Endodermal cell (in vitro differentiated cells): ENCODE data around the gene SCAMP1. TPM values are rescaled to one million over a fixed set of nuclear protein-coding genes. Genes with fewer than 3 reads are reported as not detected.

Source experiments
- DNase-seq: peaks from one replicate; pipeline ENCODE4 v3.0.0-alpha.2; 2017
- H3K27ac ChIP-seq: 2 replicates; pipeline ENCODE4 v1.5.1; 2013; ENCODE audit warnings: mild to moderate bottlenecking, low read depth, low read length, moderate library complexity
- H3K27me3 ChIP-seq: 2 replicates; pipeline ENCODE4 v1.6.1; 2013; ENCODE audit warnings: mild to moderate bottlenecking, low read length, moderate library complexity; ENCODE audit not compliant: insufficient read depth, control insufficient read depth, poor library complexity, severe bottlenecking
- H3K36me3 ChIP-seq: 2 replicates; pipeline ENCODE4 v1.7.0; 2013; ENCODE audit warnings: mild to moderate bottlenecking, low read length, moderate library complexity; ENCODE audit not compliant: control insufficient read depth, insufficient read depth
- H3K4me1 ChIP-seq: one replicate; pipeline ENCODE4 v1.7.0; 2013; ENCODE audit warnings: low read length; ENCODE audit not compliant: control insufficient read depth, insufficient read depth
- H3K4me3 ChIP-seq: 2 replicates; pipeline ENCODE4 v1.5.1; 2013; ENCODE audit warnings: mild to moderate bottlenecking, low read length, moderate library complexity
- H3K9ac ChIP-seq: 2 replicates; pipeline ENCODE4 v1.6.1; 2013; ENCODE audit warnings: mild to moderate bottlenecking, low read length, moderate library complexity; ENCODE audit not compliant: poor library complexity, severe bottlenecking; ENCODE audit errors: extremely low read depth
- H3K9me3 ChIP-seq: 2 replicates; pipeline ENCODE4 v1.6.1; 2013; ENCODE audit warnings: mild to moderate bottlenecking, low read length, moderate library complexity; ENCODE audit not compliant: control insufficient read depth
- H3K27ac Mint-ChIP-seq: 2 replicates; pipeline ENCODE4 v1.8.0; 2020; ENCODE audit warnings: mixed read lengths
- H3K27me3 Mint-ChIP-seq: 2 replicates; pipeline ENCODE4 v1.8.0; 2021; ENCODE audit warnings: mild to moderate bottlenecking, mixed read lengths; ENCODE audit not compliant: insufficient read depth
- H3K36me3 Mint-ChIP-seq: 2 replicates; pipeline ENCODE4 v1.8.0; 2020; ENCODE audit warnings: low read depth, mixed read lengths
- H3K4me1 Mint-ChIP-seq: 2 replicates; pipeline ENCODE4 v1.8.0; 2020; ENCODE audit warnings: mixed read lengths
- H3K4me3 Mint-ChIP-seq: 2 replicates; pipeline ENCODE4 v1.8.0; 2020; ENCODE audit warnings: mild to moderate bottlenecking, moderate library complexity, mixed read lengths
- H3K9me3 Mint-ChIP-seq: 2 replicates; pipeline ENCODE4 v1.8.0; 2020; ENCODE audit warnings: mild to moderate bottlenecking, mixed read lengths
- WGBS, 2 experiments: methylation state at CpG; one replicate each; pipeline versions ENCODE4 v1.1.5 to v1.1.7; 2013; ENCODE audit warnings: missing lambda C conversion rate in 2 of 2, mixed read lengths in 1 of 2; ENCODE audit not compliant: insufficient coverage in 1 of 2, insufficient read length in 1 of 2; 5-methylcytosine and 5-hydroxymethylcytosine counted together
- total RNA-seq, 2 donors: library from RNA; stranded (reverse); fragmentation: NEBNext Ultra II Directional in 1 of 2; extraction: Animal tissue kit (Norgen Biotek cat#: 25700) in 1 of 2; gene quantifications; 2 replicates in 1 of 2; 3 replicates in 1 of 2; pipeline ENCODE4 v1.2.1, GENCODE V29; 2021
- TF ChIP-seq, protein P1 (sequence below): fragments of 200-600 bp; sonication (generic); conservative IDR thresholded peaks from 2 replicates; pipeline ENCODE4 v1.5.0; 2021; ENCODE audit warnings: antibody characterized with exemption, mild to moderate bottlenecking

Gene SCAMP1
- total RNA-seq, 2 donors from 2014 or later: 53.3 to 56.4 TPM

DNA sequence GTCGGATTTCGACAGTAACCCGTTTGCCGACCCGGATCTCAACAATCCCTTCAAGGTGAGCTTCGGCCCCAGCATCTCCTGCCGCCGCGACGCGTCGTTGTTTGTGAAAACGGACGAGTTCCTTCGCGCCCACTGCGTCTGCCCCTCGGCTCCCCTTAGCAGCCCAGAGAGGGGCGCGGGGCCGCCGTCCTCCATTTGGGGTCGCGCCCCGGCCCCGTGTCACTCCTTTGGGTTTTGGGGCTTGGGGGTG, 182 bp downstream of the SCAMP1 start:
- H3K9me3 Mint-ChIP-seq: no peaks in the 10 kb centered on the region
- H3K4me1 Mint-ChIP-seq: peaks cover 22% of the 10 kb centered on the region
- no peaks in the 10 kb centered on the region for H3K27me3 Mint-ChIP-seq
- Histone ChIP-seq H3K9ac (peak overlapping the region; percentile 78), H3K27ac (peak overlapping the region; percentile 47), H3K4me1 (no peaks in the 10 kb centered on the region), H3K9me3 (no peaks in the 10 kb centered on the region), H3K36me3 (peaks cover 8% of the 10 kb centered on the region), H3K27me3 (no peaks in the 10 kb centered on the region), H3K4me3 (peak overlapping the region; percentile 94)
- no peak for DNase-seq
- H3K36me3 Mint-ChIP-seq: peaks cover 3% of the 10 kb centered on the region
- TF ChIP-seq, protein P1, sequence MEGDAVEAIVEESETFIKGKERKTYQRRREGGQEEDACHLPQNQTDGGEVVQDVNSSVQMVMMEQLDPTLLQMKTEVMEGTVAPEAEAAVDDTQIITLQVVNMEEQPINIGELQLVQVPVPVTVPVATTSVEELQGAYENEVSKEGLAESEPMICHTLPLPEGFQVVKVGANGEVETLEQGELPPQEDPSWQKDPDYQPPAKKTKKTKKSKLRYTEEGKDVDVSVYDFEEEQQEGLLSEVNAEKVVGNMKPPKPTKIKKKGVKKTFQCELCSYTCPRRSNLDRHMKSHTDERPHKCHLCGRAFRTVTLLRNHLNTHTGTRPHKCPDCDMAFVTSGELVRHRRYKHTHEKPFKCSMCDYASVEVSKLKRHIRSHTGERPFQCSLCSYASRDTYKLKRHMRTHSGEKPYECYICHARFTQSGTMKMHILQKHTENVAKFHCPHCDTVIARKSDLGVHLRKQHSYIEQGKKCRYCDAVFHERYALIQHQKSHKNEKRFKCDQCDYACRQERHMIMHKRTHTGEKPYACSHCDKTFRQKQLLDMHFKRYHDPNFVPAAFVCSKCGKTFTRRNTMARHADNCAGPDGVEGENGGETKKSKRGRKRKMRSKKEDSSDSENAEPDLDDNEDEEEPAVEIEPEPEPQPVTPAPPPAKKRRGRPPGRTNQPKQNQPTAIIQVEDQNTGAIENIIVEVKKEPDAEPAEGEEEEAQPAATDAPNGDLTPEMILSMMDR: no peak
- WGBS, 2 experiments: 0% methylated on average over 8 to 26 of the region's 26 CpGs
- peak overlapping the region; percentile 96 for H3K27ac Mint-ChIP-seq
- peak overlapping the region; percentile 94 for H3K4me3 Mint-ChIP-seq

DNA sequence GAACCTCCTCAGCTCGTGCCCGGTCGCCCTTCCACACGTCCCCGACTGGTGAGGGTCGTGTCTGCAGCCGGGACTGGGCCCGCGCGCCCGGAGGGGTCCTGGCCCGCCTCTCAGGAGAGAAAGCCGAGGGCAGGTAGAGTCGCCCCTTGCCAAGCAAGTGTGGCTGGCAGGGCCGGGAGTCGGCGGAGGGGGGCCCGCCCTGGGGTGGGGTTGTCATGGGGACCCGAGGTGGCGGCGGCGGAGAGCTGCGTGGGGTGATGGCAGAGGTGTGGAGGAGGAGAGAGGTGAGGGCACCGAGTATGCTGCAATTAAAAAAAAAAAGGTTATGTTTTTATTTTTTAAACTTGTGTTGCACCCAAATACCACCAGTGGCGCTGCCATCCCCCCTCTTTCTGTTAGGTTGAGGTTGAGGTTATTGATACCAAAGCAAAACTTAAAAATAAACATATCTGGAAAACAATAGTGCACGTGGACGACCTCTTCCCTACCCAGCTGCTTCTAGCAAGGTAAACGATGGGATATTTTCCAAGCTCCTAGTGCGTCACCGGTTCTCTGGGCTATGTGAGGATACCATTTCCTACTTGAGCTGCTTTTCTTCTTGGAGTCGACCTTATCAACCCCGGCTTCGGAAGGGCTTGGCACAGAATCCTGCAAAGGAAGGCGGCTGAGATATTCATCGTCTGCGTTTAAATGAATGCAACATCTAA, 660 bp downstream of the SCAMP1 start:
- 0 to 2% methylated on average over 11 to 34 of the region's 36 CpGs for WGBS, 2 experiments

DNA sequence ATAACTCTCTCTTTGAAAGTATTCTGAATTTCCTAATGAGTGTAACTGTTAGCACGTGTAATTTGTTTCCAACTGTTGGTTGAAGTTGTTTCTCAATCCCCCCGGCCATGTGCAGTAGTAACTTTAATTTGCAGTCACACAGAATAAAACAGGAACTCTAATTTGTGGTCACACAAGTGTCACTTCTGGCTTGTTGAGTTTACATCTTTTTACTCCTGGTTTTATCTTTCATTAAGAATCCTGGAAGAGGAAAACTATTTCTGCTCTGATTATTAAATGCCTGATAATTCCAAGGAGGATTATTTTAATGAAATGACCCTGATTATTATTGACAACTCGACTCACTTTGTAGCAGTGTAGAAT, 1.2 kb downstream of the SCAMP1 start:
- peak overlapping the region; percentile 78 for H3K9ac ChIP-seq
- no peaks in the 10 kb centered on the region for H3K4me1 ChIP-seq
- no peaks in the 10 kb centered on the region for H3K27me3 ChIP-seq
- peaks cover 8% of the 10 kb centered on the region for H3K36me3 ChIP-seq
- peak overlapping the region; percentile 94 for H3K4me3 ChIP-seq
- no peak overlapping the region for H3K27ac ChIP-seq
- no peaks in the 10 kb centered on the region for H3K27me3 Mint-ChIP-seq
- no peak for DNase-seq
- peaks cover 7% of the 10 kb centered on the region for H3K36me3 Mint-ChIP-seq
- TF ChIP-seq, protein P1: no peak
- peaks cover 16% of the 10 kb centered on the region for H3K4me1 Mint-ChIP-seq
- no peaks in the 10 kb centered on the region for H3K9me3 Mint-ChIP-seq
- H3K4me3 Mint-ChIP-seq: peak overlapping the region; percentile 94
- WGBS, 2 experiments: 35 to 37% methylated on average over 3 of the region's 3 CpGs
- H3K27ac Mint-ChIP-seq: peak overlapping the region; percentile 96
- peaks cover 5% of the 10 kb centered on the region for H3K9me3 ChIP-seq

More for the DNA sequence above, 660 bp downstream of the SCAMP1 start:
- H3K4me3 ChIP-seq: peak overlapping the region; percentile 94
- TF ChIP-seq, protein P1: peak; percentile 54
- H3K27me3 Mint-ChIP-seq: no peaks in the 10 kb centered on the region
- H3K9me3 ChIP-seq: no peaks in the 10 kb centered on the region
- H3K27ac ChIP-seq: peak overlapping the region; percentile 47
- peaks cover 3% of the 10 kb centered on the region for H3K36me3 Mint-ChIP-seq
- no peaks in the 10 kb centered on the region for H3K4me1 ChIP-seq
- H3K36me3 ChIP-seq: peaks cover 8% of the 10 kb centered on the region
- H3K4me1 Mint-ChIP-seq: peaks cover 17% of the 10 kb centered on the region
- H3K27ac Mint-ChIP-seq: peak overlapping the region; percentile 96
- peak overlapping the region; percentile 94 for H3K4me3 Mint-ChIP-seq
- peak; percentile 77 for DNase-seq
- H3K9me3 Mint-ChIP-seq: no peaks in the 10 kb centered on the region
- no peaks in the 10 kb centered on the region for H3K27me3 ChIP-seq
- peak overlapping the region; percentile 78 for H3K9ac ChIP-seq
